Cardiac muscle cell (in vitro differentiated cells and primary cell): ENCODE data around the gene SLC36A1. TPM values are rescaled to one million over a fixed set of nuclear protein-coding genes. Genes with fewer than 3 reads are reported as not detected.

Experiments used
- DNase-seq, 2 donors: peaks; one replicate each; pipeline versions ENCODE4 v3.0.0 to v3.0.0-alpha.2; 2010 to 2017; ENCODE audit warnings: low read depth in 1 of 2, low spot score in 1 of 2
- H3K27ac ChIP-seq: fragments of 200-600 bp; sonication (generic); 2 replicates; pipeline ENCODE4 v1.5.1; 2016
- H3K27me3 ChIP-seq: fragments of 200-600 bp; sonication (generic); 2 replicates; pipeline ENCODE4 v1.6.0; 2016; ENCODE audit warnings: control low read depth
- H3K36me3 ChIP-seq: fragments of 200-600 bp; sonication (generic); 2 replicates; pipeline ENCODE4 v1.5.1; 2016; ENCODE audit warnings: control low read depth
- H3K4me1 ChIP-seq: fragments of 200-600 bp; sonication (generic); 2 replicates; pipeline ENCODE4 v1.8.1; 2017; ENCODE audit warnings: low read depth, mild to moderate bottlenecking, mixed run types
- H3K4me3 ChIP-seq: fragments of 200-600 bp; sonication (generic); 2 replicates; pipeline ENCODE4 v1.5.1; 2016; ENCODE audit warnings: mild to moderate bottlenecking
- H3K9me3 ChIP-seq: fragments of 200-600 bp; sonication (generic); 2 replicates; pipeline ENCODE4 v1.5.1; 2017; ENCODE audit warnings: low read depth, mild to moderate bottlenecking, control low read depth
- polyA plus RNA-seq: library from polyadenylated mRNA; unstranded; fragments of >200 nt; fragmentation: Nextera tagmentation; extraction: Ambion mirVana; gene quantifications from 2 replicates; pipeline ENCODE4 v1.2.1, GENCODE V29; 2016
- total RNA-seq: library from RNA; depleted of rRNA; stranded (reverse); fragments of >200 nt; gene quantifications from 2 replicates; pipeline ENCODE4 v1.2.3, GENCODE V29; 2016
- TF ChIP-seq, protein P1 (sequence below): IDR thresholded peaks from 2 replicates; pipeline ENCODE4 v1.5.1; 2012; ENCODE audit warnings: low read depth, mild to moderate bottlenecking, low read length

SLC36A1 gene
- total and polyA plus RNA-seq, 2 experiments from 2014 or later: 2.2 to 8.8 TPM

DNA sequence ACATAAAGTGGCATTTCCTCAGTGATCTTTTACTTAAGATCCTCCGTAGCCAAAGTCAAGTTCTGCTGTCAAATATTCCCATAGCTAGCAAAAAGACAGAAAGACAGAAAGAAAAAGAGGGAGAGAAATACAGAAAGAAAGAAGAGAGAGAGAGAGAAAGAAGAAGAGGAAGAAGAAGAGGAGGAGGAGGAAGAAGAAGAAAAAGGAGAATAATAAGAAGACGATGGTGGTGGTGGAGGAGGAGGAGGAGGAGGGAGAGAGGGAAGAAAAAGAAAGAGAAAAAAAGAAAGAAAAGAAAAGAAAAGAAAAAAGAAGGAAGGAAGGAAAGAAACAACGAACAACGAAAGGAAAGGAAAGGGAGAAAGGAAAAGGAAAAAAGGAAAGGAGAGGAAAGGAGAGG is 89.6 kb downstream of the SLC36A1 start:
- DNase-seq: no peak
- TF ChIP-seq, protein P1, sequence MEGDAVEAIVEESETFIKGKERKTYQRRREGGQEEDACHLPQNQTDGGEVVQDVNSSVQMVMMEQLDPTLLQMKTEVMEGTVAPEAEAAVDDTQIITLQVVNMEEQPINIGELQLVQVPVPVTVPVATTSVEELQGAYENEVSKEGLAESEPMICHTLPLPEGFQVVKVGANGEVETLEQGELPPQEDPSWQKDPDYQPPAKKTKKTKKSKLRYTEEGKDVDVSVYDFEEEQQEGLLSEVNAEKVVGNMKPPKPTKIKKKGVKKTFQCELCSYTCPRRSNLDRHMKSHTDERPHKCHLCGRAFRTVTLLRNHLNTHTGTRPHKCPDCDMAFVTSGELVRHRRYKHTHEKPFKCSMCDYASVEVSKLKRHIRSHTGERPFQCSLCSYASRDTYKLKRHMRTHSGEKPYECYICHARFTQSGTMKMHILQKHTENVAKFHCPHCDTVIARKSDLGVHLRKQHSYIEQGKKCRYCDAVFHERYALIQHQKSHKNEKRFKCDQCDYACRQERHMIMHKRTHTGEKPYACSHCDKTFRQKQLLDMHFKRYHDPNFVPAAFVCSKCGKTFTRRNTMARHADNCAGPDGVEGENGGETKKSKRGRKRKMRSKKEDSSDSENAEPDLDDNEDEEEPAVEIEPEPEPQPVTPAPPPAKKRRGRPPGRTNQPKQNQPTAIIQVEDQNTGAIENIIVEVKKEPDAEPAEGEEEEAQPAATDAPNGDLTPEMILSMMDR: no peak
- H3K27ac ChIP-seq: no peak overlapping the region

GRCh38 chr5:151541571-151541970 is 94.2 kb downstream of the SLC36A1 start:
- H3K36me3 ChIP-seq: no peaks in the 10 kb centered on the region
- no peaks in the 10 kb centered on the region for H3K4me1 ChIP-seq
- no peak for DNase-seq
- H3K27ac ChIP-seq: no peak overlapping the region
- H3K4me3 ChIP-seq: no peak overlapping the region
- H3K27me3 ChIP-seq: no peaks in the 10 kb centered on the region
- H3K9me3 ChIP-seq: no peaks in the 10 kb centered on the region
- TF ChIP-seq, protein P1: no peak

More for the DNA sequence above, 89.6 kb downstream of the SLC36A1 start:
- Histone ChIP-seq H3K4me3 (no peak overlapping the region), H3K36me3 (no peaks in the 10 kb centered on the region), H3K27me3 (peaks cover 3% of the 10 kb centered on the region), H3K4me1 (no peaks in the 10 kb centered on the region), H3K9me3 (no peaks in the 10 kb centered on the region)

Other genes starting within 250 kb of the SLC36A1 start
- gene CCDC69, start 223.5 kb upstream of the SLC36A1 start, total RNA-seq: 85.4 and 104 TPM in 2 replicates
- 70.4 and 102 TPM in 2 replicates for gene CCDC69, start 223.5 kb upstream of the SLC36A1 start, polyA plus RNA-seq
- gene GM2A, start 194.4 kb upstream of the SLC36A1 start, total RNA-seq: 53.7 and 56.3 TPM in 2 replicates
- 34.3 and 36.5 TPM in 2 replicates for gene GM2A, start 194.4 kb upstream of the SLC36A1 start, polyA plus RNA-seq
- gene SLC36A3, start 143.8 kb upstream of the SLC36A1 start, total RNA-seq: not detected in 2 replicates
- gene SLC36A3, start 143.8 kb upstream of the SLC36A1 start, polyA plus RNA-seq: not detected in 2 replicates
- gene SLC36A2, start 100.0 kb upstream of the SLC36A1 start, total RNA-seq: not detected in 2 replicates
- gene SLC36A2, start 100.0 kb upstream of the SLC36A1 start, polyA plus RNA-seq: not detected in 2 replicates
- gene FAT2, start 143.7 kb downstream of the SLC36A1 start, total RNA-seq: 0.04 and 0.12 TPM in 2 replicates
- 0.10 TPM in 1 of 2 replicates, not detected in the other for gene FAT2, start 143.7 kb downstream of the SLC36A1 start, polyA plus RNA-seq
- gene SPARC, start 239.3 kb downstream of the SLC36A1 start, total RNA-seq: 130 and 216 TPM in 2 replicates
- 548 and 705 TPM in 2 replicates for gene SPARC, start 239.3 kb downstream of the SLC36A1 start, polyA plus RNA-seq